Measurements from ENCODE around the gene EFCAB14. TPM values are rescaled to one million over a fixed set of nuclear protein-coding genes. Genes with fewer than 3 reads are reported as not detected.

The EFCAB14 gene
- total RNA-seq, 1 experiment from 2014 or later, result 86.8 TPM

- H3K27ac ChIP-seq (ENCODE audit: low read length), result peak overlapping the region; percentile 88
These were observed 1.3 kb downstream of the EFCAB14 start for GRCh38 chr1:46717654-46718053.

GRCh38 chr1:46714976-46715375 lies 3.9 kb downstream of the EFCAB14 start:
- no TSS peak for BruUV-seq (replicated peaks)
- DNase-seq (ENCODE audit: low read depth, low spot score) (no peak), ATAC-seq (no peak)
- no peak overlapping the region for H3K4me3 ChIP-seq (ENCODE audit: low read depth in 2 of 2, low read length in 2 of 2)
- no peak for TF ChIP-seq REST (IDR thresholded peaks at IDR 0.05; ENCODE audit: insufficient read depth in 1 of 2, low read depth in 2 of 2, low read length in 1 of 2)
- H3K27ac ChIP-seq (ENCODE audit: low read length), result no peak overlapping the region
- H3K4me1 ChIP-seq (ENCODE audit: control insufficient read depth, insufficient read depth, low read length), result peaks cover 17% of the 10 kb centered on the region
- intact Hi-C loops (cut with micrococcal nuclease; ENCODE audit: unreplicated experiment), result no loop called here
- peaks cover 22% of the 10 kb centered on the region for H3K36me3 ChIP-seq (ENCODE audit: control insufficient read depth, insufficient read depth, low read length)
- in situ Hi-C loops (cut with HindIII; ENCODE audit: low pct_unique_long_range_greater_than_20kb, low sequenced_read_pairs), result no loop called here
- no peaks in the 10 kb centered on the region for H3K27me3 ChIP-seq (ENCODE audit: control insufficient read depth, insufficient read depth, low read length)
- CTCF ChIA-PET, result no interaction called here
- H3K9me3 ChIP-seq (ENCODE audit: control insufficient read depth, insufficient read depth, low read depth, low read length), result no peaks in the 10 kb centered on the region
- POLR2A ChIA-PET, result no interaction called here

More at GRCh38 chr1:46717654-46718053, 1.3 kb downstream of the EFCAB14 start:
- peaks cover 17% of the 10 kb centered on the region for H3K4me1 ChIP-seq (ENCODE audit: control insufficient read depth, insufficient read depth, low read length)
- ChIA-PET POLR2A (interaction anchor here (0.7 kb wide), 1 partner anchor 9 kb away, joined by 4 read pairs; no protein-coding TSS in a partner anchor), CTCF (no interaction called here)
- intact Hi-C loops (cut with micrococcal nuclease; ENCODE audit: unreplicated experiment), result no loop called here
- H3K4me3 ChIP-seq (ENCODE audit: low read depth in 2 of 2, low read length in 2 of 2), result peak overlapping the region; percentile 89 to 96
- no peak for TF ChIP-seq REST (IDR thresholded peaks at IDR 0.05; ENCODE audit: insufficient read depth in 1 of 2, low read depth in 2 of 2, low read length in 1 of 2)
- TF ChIP-seq TCF7L2 (IDR thresholded peaks at IDR 0.05; ENCODE audit: low read depth, low read length), result no peak
- TF ChIP-seq POLR2AphosphoS5 (IDR thresholded peaks at IDR 0.05; ENCODE audit: low read depth, low read length), result no peak
- no peak for TF ChIP-seq CTCF (IDR thresholded peaks at IDR 0.05)
- no peak for TF ChIP-seq SIN3A (IDR thresholded peaks at IDR 0.05; ENCODE audit: borderline replicate concordance, insufficient read depth, low read depth, low read length)
- H3K9me3 ChIP-seq (ENCODE audit: control insufficient read depth, insufficient read depth, low read depth, low read length), result no peaks in the 10 kb centered on the region
- DNase-seq (ENCODE audit: low read depth, low spot score), result no peak
- no peak for ATAC-seq
- TSS peak; percentile 63 for BruUV-seq (replicated peaks)
- in situ Hi-C loops (cut with HindIII; ENCODE audit: low pct_unique_long_range_greater_than_20kb, low sequenced_read_pairs), result no loop called here
- H3K36me3 ChIP-seq (ENCODE audit: control insufficient read depth, insufficient read depth, low read length), result peaks cover 15% of the 10 kb centered on the region
- no peaks in the 10 kb centered on the region for H3K27me3 ChIP-seq (ENCODE audit: control insufficient read depth, insufficient read depth, low read length)

Measured in Panc1 (cell line).